Stimulated activated CD4-positive, alpha-beta T cell treated with anti-CD3 and anti-CD28 coated beads, Interleukin-12 subunit alpha, Interleukin-12 subunit beta, amount 100 ng/mL, for 4 hours (primary cell): ENCODE measurements around the gene SERINC3.
"Not testable (repeated sequence)": the region's sequence is repeated elsewhere in the genome, so short reads cannot be mapped to it uniquely, and the experiment has no call there.

ENCODE experiments used
- DNase-seq: peaks from one replicate; pipeline ENCODE4 v3.0.0-alpha.2; 2020

SERINC3 gene

DNA sequence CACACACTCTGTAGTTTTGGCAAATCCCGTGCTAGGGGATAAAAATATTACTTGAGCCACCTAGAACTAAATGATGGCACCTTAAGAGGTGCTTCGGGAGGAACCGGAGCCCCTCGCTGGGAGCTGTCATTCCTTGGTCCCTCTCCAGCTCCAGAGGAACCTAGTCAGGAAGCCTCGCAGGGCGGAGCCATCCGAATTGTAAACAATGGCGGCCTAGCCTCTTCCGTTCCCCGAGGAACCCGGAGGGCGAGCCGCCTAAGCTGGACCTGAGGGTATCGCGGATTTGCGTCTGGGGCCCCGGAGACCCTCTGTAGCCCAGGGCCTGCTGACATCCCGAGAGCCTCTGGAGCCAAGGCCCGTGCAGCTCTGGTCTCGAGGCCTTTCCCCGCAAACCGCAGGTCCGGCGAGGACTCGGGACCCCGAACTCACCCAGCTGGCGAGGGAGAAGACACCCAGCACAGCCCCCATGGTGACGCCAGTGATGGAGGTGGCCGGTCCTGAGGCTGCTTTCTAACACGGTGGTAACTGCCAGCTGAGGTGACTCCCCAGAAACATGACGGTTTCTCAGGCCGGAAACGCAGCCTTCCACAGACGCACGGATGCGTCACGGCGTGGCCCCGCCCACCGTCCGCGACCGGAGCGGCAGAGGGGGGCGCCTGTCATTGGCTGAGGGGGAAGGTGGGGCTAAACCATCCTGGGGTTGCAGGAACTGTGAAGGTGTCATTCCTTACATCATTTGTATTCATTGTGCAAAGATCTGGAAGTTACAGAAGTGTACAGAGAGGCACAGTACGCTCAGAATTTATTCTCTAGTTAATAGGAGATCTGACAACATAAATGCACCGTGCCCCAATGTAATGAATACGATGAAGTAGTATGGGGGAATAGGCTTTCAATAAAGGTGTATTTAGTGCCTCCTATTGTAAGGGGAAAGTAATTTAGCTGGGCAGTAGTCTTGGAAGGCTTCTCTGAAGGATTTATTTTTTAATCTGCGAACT lies at the start of gene SERINC3:
Gene SERINC3 (minus strand): TSS at position 587 of the 998 bp plus-strand sequence. CDS start 119 bp downstream, at position 468.
- DNase-seq = peak; percentile 95

GRCh38 chr20:44571362-44571988 lies 49.6 kb upstream of the SERINC3 start:
- DNase-seq = no peak

DNA sequence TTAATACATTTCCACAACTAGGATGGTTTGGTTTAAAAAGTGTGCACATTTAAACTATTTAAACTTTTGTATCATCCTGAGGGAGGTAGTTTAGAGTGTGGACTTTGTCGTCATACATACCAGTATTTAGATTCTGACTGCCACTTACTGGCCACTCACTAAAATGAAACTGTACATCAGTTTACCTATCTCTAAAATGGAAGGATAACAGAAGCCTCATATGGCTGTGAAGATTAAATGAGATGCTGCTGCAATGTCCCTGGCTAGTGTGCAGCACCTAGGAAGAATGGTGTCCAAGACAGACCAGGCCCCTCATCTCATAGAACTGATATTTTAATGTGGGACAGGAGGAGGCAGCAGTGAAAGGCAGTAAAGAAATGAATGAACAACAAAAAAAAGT lies 48.5 kb upstream of the SERINC3 start:
- no peak for DNase-seq

- no peak for DNase-seq
These were observed 44.9 kb upstream of the SERINC3 start for GRCh38 chr20:44566811-44567210.

DNA sequence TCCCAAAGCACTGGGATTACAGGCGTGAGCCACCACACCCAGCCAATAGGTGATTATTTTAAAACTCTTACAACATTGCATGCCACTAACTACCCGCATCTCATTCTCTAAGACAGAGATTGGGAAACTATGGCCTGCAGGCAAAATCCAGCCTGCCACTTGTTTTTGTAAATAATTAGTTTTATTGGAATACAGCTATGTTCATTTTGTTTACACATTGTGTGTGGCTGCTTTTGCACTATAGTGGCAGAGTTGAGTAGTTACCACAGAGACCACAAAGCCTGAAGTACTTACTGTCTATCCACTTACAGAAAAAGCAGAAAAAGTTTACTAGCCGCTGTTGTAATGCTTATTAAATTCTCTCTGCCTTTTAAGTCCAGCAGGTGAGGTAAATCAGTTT lies 44.1 kb upstream of the SERINC3 start:
- DNase-seq = no peak

DNA sequence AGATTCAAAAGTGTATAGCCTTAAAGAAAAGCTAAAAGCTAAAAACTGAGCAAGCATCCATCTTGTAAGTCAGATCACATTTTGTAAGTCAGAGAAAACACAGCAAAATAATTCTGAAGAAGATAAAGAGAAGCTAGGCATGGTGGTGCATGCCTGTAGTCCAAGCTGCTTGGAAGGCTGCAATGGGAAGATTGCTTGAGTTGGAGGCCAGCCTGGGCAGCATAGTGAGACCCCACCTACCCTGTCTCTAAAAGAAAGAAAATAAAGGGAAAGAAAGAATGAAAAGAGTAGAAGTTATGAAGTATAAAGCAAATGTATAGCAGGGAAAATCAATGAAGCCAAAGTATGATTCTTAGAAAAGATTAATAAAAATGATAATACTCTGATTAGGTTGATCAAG lies 40.0 kb upstream of the SERINC3 start:
- no peak for DNase-seq

DNA sequence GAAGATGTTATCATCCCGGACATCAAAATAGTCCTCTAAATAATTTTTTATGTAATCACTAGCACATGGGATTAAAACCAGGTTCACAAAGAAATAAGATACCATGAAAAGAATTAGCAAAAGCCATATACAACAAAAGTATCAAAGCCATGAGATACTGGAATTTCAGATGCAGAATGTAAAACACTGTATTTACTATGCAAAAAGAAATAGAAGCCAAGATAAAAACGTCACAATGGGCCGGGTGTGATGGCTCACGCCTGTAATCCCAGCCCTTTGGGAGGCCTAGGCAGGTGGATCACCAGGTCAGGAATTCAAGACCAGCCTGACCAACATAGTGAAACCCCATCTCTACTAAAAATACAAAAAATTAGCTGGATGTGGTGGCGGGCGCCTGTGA lies 38.9 kb upstream of the SERINC3 start:
- DNase-seq = not testable (repeated sequence)

- no peak for DNase-seq
These were observed 38.4 kb upstream of the SERINC3 start for GRCh38 chr20:44560229-44560628.

DNA sequence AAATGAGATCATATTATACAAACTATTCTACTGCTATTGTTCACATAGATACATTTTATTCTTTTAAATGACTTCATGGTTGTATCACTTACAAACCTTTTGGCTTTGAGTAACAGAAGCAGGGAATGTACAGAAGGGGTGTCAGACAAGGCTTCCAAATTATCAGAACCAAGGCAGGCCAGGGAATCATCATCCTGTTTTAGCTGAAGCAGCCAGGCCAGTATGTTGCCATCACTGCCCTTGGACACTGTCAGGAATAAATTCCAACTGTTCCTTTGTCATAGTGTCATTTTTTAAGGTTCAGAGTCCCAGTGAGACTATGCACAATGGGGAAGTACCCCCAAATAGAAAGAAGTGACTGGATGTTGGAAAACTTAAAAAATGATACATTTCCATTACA lies 37.4 kb upstream of the SERINC3 start:
- no peak for DNase-seq

DNA sequence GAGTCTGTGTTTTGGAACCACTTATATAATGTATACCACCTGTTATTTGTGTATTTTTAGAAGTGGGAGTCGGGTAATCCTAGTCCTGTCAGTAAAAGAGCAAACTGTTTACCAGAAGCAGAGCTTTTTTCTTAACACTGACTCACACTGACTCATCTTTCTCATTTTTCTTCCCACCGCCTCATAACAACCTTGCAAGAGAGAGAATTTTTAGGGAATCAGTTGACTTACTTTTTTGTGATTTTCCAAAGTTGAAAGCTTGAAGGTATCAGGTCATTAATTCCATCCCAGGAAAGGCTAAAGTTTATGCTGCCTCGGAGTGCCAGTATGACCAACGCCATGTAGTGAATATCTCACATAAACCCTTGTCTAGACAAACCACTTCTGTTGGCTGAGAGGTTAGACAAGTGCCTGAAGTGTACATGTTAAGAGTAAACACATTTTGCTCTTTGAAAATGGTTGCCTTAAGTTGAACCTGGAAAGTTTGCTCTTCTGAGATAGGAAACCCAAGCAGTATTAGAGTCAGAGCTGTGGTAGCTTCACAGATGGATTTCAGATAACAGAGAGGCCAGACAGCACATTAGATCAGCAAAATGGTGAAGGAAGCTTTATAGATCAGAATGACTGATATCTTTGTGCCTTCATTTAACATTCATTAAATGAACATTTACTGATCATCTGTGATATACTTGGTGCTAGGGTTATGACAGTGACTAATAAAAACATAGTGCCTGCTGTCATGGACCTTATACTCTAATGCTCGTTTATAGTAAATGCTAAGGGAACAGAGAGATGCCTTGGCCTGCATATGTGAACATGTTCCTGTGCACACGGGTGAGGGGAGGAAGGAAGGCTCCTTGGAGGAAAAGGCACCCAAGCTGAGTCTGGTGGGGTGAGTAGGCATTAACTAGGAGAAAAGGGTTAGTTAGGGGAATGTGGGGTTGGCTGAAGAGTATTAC lies 31.4 kb upstream of the SERINC3 start:
- no peak for DNase-seq

DNA sequence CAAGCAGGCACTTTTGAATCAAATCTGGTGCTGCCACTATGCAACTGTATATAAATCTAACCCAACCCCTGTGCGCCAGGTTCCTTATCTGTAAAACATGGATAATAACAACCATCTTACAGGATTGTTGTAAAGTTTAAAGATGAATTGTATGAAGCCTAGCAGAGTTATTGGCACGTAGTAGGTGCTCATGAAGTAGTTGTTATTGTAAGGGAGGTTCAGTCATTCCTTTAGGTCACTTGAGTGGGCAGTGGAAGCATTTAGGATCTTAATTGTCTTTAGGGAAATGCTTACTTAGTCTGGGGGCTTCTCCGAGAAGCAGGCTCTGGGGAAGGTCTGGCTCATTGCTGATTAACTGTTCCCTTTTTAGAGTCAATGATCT lies 30.7 kb upstream of the SERINC3 start:
- no peak for DNase-seq

DNA sequence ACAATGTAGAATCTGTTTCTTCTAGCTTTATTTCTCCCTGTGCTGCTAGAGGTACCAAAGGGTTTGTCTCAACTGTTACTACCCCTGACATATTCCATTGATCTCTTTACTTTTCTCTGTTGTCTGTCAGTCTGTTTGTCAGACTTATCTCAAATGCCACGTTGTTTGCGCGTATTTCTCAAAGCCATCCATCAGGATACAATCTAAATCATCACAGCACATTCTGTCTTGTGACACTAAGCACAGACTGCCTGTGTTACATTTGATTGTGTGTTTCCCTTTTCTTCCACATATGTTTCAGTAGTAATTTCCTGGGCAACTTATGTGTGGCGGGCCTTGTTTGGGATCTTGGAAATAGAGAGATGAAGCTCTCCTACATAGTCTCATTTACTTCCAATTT lies 30.2 kb upstream of the SERINC3 start:
- no peak for DNase-seq

GRCh38 chr20:44549123-44549522 lies 27.3 kb upstream of the SERINC3 start:
- DNase-seq = no peak

DNA sequence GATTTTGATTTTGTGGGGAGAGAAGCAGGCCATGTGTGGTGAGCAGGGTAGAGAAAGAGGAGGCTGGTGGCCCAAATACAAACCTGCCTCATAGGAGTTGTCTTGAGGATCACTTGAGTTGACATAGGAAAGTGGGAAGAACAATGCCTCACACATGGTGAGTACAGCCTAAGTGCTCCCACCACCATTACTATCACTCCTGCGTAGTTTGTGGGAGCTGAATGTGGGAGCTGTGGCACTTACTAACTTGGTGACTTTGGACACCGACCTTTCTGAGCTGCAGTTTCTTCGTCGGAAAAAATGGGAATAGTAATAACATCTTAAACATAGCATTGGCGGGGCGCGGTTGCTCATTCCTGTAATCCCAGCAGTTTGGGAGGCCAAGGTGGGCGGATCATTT lies 25.5 kb upstream of the SERINC3 start:
- no peak for DNase-seq

- no peak for DNase-seq
These were observed 22.4 kb upstream of the SERINC3 start for GRCh38 chr20:44544263-44544662.

DNA sequence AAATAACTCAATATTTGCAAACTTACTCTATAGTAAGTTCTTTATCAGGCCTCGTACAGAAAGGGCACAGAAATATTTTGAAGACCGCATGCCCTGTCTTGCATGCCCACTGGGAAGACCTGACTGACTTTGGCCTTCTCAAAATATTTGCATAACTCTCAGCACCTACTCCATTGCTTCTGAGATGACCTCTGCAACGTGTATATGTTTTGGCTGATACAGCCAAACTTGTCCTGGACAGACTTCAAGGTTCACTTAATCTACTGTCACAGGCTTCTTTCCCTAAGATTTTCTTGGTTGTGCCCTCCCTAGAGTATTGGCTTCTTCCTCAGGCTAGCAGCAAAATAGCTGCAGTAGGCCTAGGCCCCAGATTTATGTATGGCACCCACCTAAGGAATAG lies 21.5 kb upstream of the SERINC3 start:
- DNase-seq = no peak

DNA sequence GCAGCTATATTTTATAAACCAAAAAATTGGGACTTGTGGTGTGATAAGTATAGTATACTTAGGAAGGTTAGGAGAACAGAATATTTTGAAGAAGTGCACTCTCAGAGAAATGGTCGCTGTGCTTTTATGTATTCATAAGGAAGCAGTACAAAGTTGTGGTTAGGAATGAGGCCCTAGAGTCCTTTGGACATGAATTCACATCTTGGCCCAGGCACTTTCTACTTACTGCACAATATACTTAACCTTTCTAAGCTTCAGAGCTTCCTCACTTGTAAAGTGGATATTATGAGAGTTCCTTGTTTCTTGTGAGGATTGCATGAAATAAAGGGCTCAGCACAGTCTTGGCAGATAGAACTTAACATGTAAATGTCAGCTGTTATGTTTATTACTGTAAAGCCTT lies 21.0 kb upstream of the SERINC3 start:
- no peak for DNase-seq

DNA sequence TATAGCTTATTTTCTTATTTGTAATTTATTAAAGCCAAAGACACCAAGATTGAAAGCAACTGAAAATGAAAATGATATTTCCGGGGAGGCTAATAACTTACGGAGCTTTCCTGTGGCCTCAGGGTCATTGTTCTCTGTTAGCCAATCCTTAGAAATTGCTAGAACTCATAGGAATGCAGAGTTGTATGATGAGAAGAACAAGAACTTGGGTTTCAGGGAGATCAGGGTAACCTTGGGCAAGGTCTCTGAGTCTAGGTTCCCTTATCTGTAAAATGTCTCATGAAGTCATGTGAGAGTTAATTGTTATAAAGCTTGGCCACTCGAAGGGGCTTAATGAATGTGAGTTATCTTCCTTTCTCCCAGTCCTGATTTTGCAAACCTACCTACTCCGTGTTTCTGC lies 20.1 kb upstream of the SERINC3 start:
- no peak for DNase-seq

- no peak for DNase-seq
These were observed 19.0 kb upstream of the SERINC3 start for GRCh38 chr20:44540834-44541233.

DNA sequence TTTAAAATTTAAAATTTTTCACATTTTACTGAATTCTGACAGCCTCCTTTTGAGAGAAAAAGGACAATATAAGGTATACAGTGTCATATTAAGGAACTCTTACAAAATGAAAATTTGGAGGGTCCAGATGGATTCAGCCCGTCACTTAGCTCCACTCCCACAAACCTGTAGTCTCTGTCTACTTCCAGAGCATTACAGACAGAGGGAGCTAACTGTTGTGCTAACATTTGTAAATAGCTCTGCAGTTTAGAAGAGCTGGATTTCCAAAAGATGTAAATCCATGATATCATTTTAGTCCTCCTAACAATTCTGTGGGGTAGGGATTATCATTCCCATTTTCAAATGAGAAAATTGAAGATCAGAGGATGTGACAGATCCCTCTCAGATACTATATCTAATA lies 16.1 kb upstream of the SERINC3 start:
- no peak for DNase-seq

DNA sequence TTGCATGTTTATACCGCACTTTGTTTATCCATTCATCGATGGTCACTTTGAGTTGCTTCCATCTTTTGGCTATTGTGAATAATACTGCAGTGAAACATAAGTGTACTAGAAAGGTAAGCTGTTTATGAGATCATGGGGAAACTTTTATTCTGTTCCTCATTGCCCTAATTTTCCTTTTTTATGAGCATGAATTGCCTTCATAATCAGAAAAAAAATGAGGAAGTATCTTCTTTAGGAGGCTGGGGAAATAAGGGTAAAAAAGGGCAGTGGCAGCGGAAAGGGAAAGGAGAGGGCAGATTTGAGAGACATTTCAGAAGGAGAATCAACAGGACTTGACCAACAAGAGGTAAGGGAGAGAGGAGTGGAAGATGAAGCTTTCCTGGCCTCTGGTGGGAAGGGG lies 14.3 kb upstream of the SERINC3 start:
- no peak for DNase-seq

- DNase-seq = no peak
These were observed 12.1 kb upstream of the SERINC3 start for GRCh38 chr20:44533928-44534327.

GRCh38 chr20:44532981-44533331 lies 11.1 kb upstream of the SERINC3 start:
- DNase-seq = no peak
